Ishikawa (cell line): ENCODE data around the gene IFNK.

Experiments
- CREB1 ChIP-seq: IDR thresholded peaks from 2 replicates; pipeline ENCODE4 v1.6.1; 2012; ENCODE audit warnings: low read depth
- EP300 ChIP-seq: IDR thresholded peaks from 2 replicates; pipeline ENCODE4 v1.6.1; 2012; ENCODE audit warnings: borderline replicate concordance
- FOXM1 ChIP-seq: IDR thresholded peaks from 2 replicates; pipeline ENCODE4 v1.6.1; 2012; ENCODE audit warnings: low read depth, borderline replicate concordance
- MAX ChIP-seq: IDR thresholded peaks from 2 replicates; pipeline ENCODE4 v1.6.1; 2012
- NFIC ChIP-seq: IDR thresholded peaks from 2 replicates; pipeline ENCODE4 v1.6.1; 2012
- RAD21 ChIP-seq: IDR thresholded peaks from 2 replicates; pipeline ENCODE4 v1.6.1; 2012; ENCODE audit warnings: low read depth
- REST ChIP-seq: IDR thresholded peaks from 2 replicates; pipeline ENCODE4 v1.6.1; 2012; ENCODE audit warnings: low read depth, mild to moderate bottlenecking
- TAF1 ChIP-seq: IDR thresholded peaks from 2 replicates; pipeline ENCODE4 v1.6.1; 2012; ENCODE audit warnings: low read depth, mild to moderate bottlenecking
- TCF12 ChIP-seq: IDR thresholded peaks from 2 replicates; pipeline ENCODE4 v1.6.1; 2012; ENCODE audit warnings: low read depth
- USF1 ChIP-seq: IDR thresholded peaks from 2 replicates; pipeline ENCODE4 v1.6.1; 2012
- YY1 ChIP-seq: IDR thresholded peaks from 2 replicates; pipeline ENCODE4 v1.6.1; 2012; ENCODE audit warnings: low read depth
- ZBTB7A ChIP-seq: IDR thresholded peaks from 2 replicates; pipeline ENCODE4 v1.6.1; 2012; ENCODE audit warnings: low read depth

GRCh38 chr9:27571011-27571410, 46.9 kb downstream of the IFNK start:
- no peak for TF ChIP-seq TAF1
- no peak for TF ChIP-seq FOXM1
- TF ChIP-seq RAD21: no peak
- TF ChIP-seq EP300: no peak
- no peak for TF ChIP-seq REST
- TF ChIP-seq NFIC: no peak
- TF ChIP-seq ZBTB7A: no peak
- no peak for TF ChIP-seq YY1
- TF ChIP-seq USF1: no peak
- TF ChIP-seq CREB1: no peak
- TF ChIP-seq MAX: no peak
- no peak for TF ChIP-seq TCF12
